Gastrocnemius medialis (tissue), 4 donors: ENCODE data around the gene CATSPERB.
"Not testable (repeated sequence)": the region's sequence is repeated elsewhere in the genome, so short reads cannot be mapped to it uniquely, and the experiment has no call there.

Experiments
- POLR2A ChIP-seq, 2 donors: fragments of 450-650 bp; IDR thresholded peaks; one replicate each; pipeline ENCODE4 v1.6.1; 2017; ENCODE audit warnings: antibody characterized with exemption in 2 of 2, mild to moderate bottlenecking in 2 of 2, moderate library complexity in 2 of 2
- TF ChIP-seq, protein P1 (sequence below), 5 experiments: fragments of 450-650 bp in 3 of 5; fragments of 200-600 bp in 2 of 5; sonication (generic) in 2 of 5; IDR thresholded peaks in 4 of 5; conservative IDR thresholded peaks in 1 of 5; 1 replicate in 4 of 5; 2 replicates in 1 of 5; pipeline ENCODE4 v1.5.1; 2016 to 2019; ENCODE audit warnings: antibody characterized with exemption in 5 of 5, mild to moderate bottlenecking in 3 of 5, moderate library complexity in 3 of 5

DNA sequence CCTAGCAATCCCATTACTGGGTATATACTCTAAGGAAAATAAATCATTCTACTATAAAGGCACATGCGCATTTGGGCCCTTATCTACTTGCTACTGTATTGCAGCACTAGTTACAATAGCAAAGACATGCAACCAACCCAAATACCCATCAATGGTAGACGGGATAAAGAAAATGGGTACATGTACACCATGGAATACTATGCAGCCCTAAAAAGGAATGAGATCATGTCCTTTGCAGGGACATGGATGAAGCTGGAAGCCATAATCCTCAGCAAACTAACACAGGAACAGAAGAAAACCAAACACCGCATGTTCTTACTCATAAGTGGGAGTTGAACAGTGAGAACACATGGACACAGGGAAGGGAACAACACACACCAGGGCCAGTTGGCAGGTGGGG is 54.2 kb downstream of the CATSPERB start:
- TF ChIP-seq, protein P1, sequence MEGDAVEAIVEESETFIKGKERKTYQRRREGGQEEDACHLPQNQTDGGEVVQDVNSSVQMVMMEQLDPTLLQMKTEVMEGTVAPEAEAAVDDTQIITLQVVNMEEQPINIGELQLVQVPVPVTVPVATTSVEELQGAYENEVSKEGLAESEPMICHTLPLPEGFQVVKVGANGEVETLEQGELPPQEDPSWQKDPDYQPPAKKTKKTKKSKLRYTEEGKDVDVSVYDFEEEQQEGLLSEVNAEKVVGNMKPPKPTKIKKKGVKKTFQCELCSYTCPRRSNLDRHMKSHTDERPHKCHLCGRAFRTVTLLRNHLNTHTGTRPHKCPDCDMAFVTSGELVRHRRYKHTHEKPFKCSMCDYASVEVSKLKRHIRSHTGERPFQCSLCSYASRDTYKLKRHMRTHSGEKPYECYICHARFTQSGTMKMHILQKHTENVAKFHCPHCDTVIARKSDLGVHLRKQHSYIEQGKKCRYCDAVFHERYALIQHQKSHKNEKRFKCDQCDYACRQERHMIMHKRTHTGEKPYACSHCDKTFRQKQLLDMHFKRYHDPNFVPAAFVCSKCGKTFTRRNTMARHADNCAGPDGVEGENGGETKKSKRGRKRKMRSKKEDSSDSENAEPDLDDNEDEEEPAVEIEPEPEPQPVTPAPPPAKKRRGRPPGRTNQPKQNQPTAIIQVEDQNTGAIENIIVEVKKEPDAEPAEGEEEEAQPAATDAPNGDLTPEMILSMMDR (IDR thresholded peaks at IDR 0.05 in 4 of 5, conservative IDR thresholded peaks at IDR 0.05 in 1 of 5): not testable (repeated sequence)
- not testable (repeated sequence) for TF ChIP-seq POLR2A (IDR thresholded peaks at IDR 0.05)
